Measurements from ENCODE around the gene LAPTM5. TPM values are rescaled to one million over a fixed set of nuclear protein-coding genes. Genes with fewer than 3 reads are reported as not detected.

LAPTM5 gene
- total RNA-seq, 4 donors from 2014 or later, result 8.9 to 75.4 (median 40.4) TPM

- Histone ChIP-seq H3K9me3 (no peaks in the 10 kb centered on the region), H3K4me3 (no peak overlapping the region), H3K27me3 (peaks cover 13% of the 10 kb centered on the region), H3K27ac (no peak overlapping the region), H3K4me1 (peaks cover 0 to 25% (median 3%) of the 10 kb centered on the region in 3 donors), H3K36me3 (no peaks in the 10 kb centered on the region)
- TF ChIP-seq POLR2A (IDR thresholded peaks at IDR 0.05) (no peak), EP300 (IDR thresholded peaks at IDR 0.05) (no peak), CTCF (IDR thresholded peaks at IDR 0.05) (no peak), POLR2AphosphoS5 (IDR thresholded peaks at IDR 0.05) (no peak)
- WGBS, 2 donors (ENCODE audit: low coverage in 1 of 2), result 68 to 71% methylated on average over 2 to 6 of the region's 6 CpGs
- ATAC-seq, result no peak
These were observed 21.4 kb upstream of the LAPTM5 start for GRCh38 chr1:30778979-30779293.

- no peak for TF ChIP-seq CTCF (IDR thresholded peaks at IDR 0.05)
- no peak for TF ChIP-seq POLR2AphosphoS5 (IDR thresholded peaks at IDR 0.05)
- TF ChIP-seq POLR2A (IDR thresholded peaks at IDR 0.05), result no peak
- no peak for TF ChIP-seq EP300 (IDR thresholded peaks at IDR 0.05)
- no peak overlapping the region for H3K4me3 ChIP-seq
- no peak overlapping the region for H3K27ac ChIP-seq
- H3K9me3 ChIP-seq, result no peaks in the 10 kb centered on the region
- H3K36me3 ChIP-seq, result no peaks in the 10 kb centered on the region
- peaks cover 0 to 23% (median 3%) of the 10 kb centered on the region in 3 donors for H3K4me1 ChIP-seq
- ATAC-seq, result no peak
- H3K27me3 ChIP-seq, result peaks cover 13% of the 10 kb centered on the region
- WGBS, 2 donors (ENCODE audit: low coverage in 1 of 2), result 70 to 71% methylated on average over 5 to 9 of the region's 11 CpGs
These were observed 20.8 kb upstream of the LAPTM5 start for GRCh38 chr1:30778154-30778978.

DNA sequence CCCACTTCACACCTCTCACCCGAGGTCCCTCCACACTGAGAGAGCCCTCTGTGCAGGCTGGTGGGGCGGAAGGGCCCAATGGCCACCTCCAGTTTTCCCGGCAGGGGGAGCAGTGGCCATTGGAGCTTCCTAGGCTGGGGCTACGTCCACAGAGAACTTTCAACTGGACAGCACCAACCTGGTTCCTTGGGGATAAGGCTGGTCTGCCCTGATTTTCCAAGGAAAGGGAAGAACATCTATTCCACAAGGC, 20.3 kb upstream of the LAPTM5 start:
- Histone ChIP-seq H3K4me3 (no peak overlapping the region), H3K36me3 (no peaks in the 10 kb centered on the region), H3K27me3 (peaks cover 14% of the 10 kb centered on the region), H3K4me1 (peaks cover 0 to 18% (median 3%) of the 10 kb centered on the region in 3 donors), H3K27ac (no peak overlapping the region), H3K9me3 (no peaks in the 10 kb centered on the region)
- TF ChIP-seq POLR2AphosphoS5 (IDR thresholded peaks at IDR 0.05), result no peak
- TF ChIP-seq POLR2A (IDR thresholded peaks at IDR 0.05), result no peak
- TF ChIP-seq EP300 (IDR thresholded peaks at IDR 0.05), result no peak
- TF ChIP-seq CTCF (IDR thresholded peaks at IDR 0.05), result no peak
- ATAC-seq, result no peak
- WGBS, 2 donors (ENCODE audit: low coverage in 1 of 2), result no CpG with 5 or more reads among the region's 4 CpGs

DNA sequence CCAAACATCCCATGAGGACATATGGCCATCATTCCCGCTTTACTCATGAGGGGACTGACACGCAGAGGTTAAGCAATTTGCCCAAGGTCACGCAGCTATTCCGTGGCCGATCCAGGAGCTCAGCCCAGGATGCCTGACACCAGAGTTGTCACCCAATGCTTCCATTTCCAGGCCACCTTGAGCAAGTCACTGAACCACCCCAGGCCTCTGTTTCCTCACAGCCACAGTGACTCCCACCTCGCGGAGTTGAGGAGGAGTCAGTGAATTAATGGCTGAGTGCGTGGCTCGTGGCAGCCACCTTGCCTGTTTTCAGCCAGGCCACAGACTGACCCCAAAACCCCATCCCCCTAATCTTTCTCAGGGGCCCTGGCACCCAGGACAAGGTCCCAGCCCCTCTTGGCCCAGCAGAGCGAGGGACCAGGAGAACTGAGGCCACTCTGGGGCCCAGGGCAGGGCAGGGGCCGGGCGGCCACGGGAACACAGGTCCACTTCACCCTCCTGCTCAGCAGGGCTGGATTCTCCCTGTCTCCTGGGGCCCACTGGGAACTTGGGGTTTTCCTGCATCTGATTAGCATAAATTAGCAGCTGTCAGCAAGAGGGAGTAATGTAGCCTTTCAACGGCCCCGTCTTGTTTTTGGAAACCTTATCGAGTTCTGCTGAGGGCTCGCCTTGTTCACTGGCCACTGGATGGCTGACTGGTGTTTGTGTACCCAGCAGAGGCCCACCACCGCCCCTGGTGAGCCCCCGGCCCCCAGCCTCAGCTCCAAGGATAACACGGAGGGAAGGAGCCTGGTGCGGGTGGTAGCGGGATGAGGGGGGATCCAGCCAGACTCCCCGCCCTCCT, 19.7 kb upstream of the LAPTM5 start:
- TF ChIP-seq EP300 (IDR thresholded peaks at IDR 0.05) (no peak), POLR2A (IDR thresholded peaks at IDR 0.05) (no peak), POLR2AphosphoS5 (IDR thresholded peaks at IDR 0.05) (no peak), CTCF (IDR thresholded peaks at IDR 0.05) (no peak)
- H3K4me3 ChIP-seq, result no peak overlapping the region
- H3K36me3 ChIP-seq, result no peaks in the 10 kb centered on the region
- 100% methylated on average over 5 of the region's 23 CpGs; no CpG with 5 or more reads in 1 of the 2 donors for WGBS, 2 donors (ENCODE audit: low coverage in 1 of 2)
- no peak for ATAC-seq
- no peaks in the 10 kb centered on the region for H3K9me3 ChIP-seq
- no peak overlapping the region for H3K27ac ChIP-seq
- H3K27me3 ChIP-seq, result peaks cover 19% of the 10 kb centered on the region
- H3K4me1 ChIP-seq, result peaks cover 0 to 13% (median 0%) of the 10 kb centered on the region in 3 donors

All from gastroesophageal sphincter (tissue), 4 donors.